M059J (cell line): ENCODE results near the gene MTG1. TPM values are rescaled to one million over a fixed set of nuclear protein-coding genes. Genes with fewer than 3 reads are reported as not detected.
A peak's percentile ranks its signal among the peaks of the same experiment; 100 is the strongest.
"Not testable (repeated sequence)": the region's sequence is repeated elsewhere in the genome, so short reads cannot be mapped to it uniquely, and the experiment has no call there.

Experiments
- DNase-seq: peaks from one replicate; pipeline ENCODE4 v3.0.0-alpha.2; 2012; ENCODE audit warnings: low read depth
- total RNA-seq: library from RNA; depleted of rRNA; stranded (reverse); fragments of >200 nt; shearing (Covaris generic); gene quantifications from 2 replicates; pipeline ENCODE4 v1.2.3, GENCODE V29; 2014

MTG1 gene
- total RNA-seq, 1 experiment from 2014 or later, result 22.4 TPM

- DNase-seq, result peak; percentile 49
These were observed 15.5 kb upstream of the MTG1 start for GRCh38 chr10:133378251-133379096.

- peak; percentile 42 for DNase-seq
These were observed 14.7 kb upstream of the MTG1 start, which contains the start of gene PAOX for GRCh38 chr10:133379152-133379800. TSS of gene PAOX (plus strand) at chr10:133379262. CDS start at chr10:133379317, 55 bp downstream.

GRCh38 chr10:133379801-133380666 lies 13.9 kb upstream of the MTG1 start:
- no peak for DNase-seq

- DNase-seq, result no peak
These were observed 12.9 kb upstream of the MTG1 start for GRCh38 chr10:133381036-133381435.

- no peak for DNase-seq
These were observed 10.4 kb upstream of the MTG1 start for GRCh38 chr10:133383551-133383950.

GRCh38 chr10:133384071-133384470 lies 9.9 kb upstream of the MTG1 start:
- DNase-seq, result no peak

GRCh38 chr10:133385214-133385613 lies 8.7 kb upstream of the MTG1 start:
- DNase-seq, result no peak

GRCh38 chr10:133386951-133387350 lies 7.0 kb upstream of the MTG1 start:
- DNase-seq, result not testable (repeated sequence)

GRCh38 chr10:133388236-133388972 lies 5.6 kb upstream of the MTG1 start:
- no peak for DNase-seq

- no peak for DNase-seq
These were observed 4.8 kb upstream of the MTG1 start for GRCh38 chr10:133388973-133389818.

- no peak for DNase-seq
These were observed 3.2 kb upstream of the MTG1 start for GRCh38 chr10:133390597-133391248.

GRCh38 chr10:133391249-133391635 lies 2.7 kb upstream of the MTG1 start:
- DNase-seq, result no peak

GRCh38 chr10:133391761-133392518 lies 2.0 kb upstream of the MTG1 start:
- DNase-seq, result no peak

GRCh38 chr10:133393401-133394063 lies 425 bp upstream of the MTG1 start:
- no peak for DNase-seq

- no peak for DNase-seq
These were observed 854 bp downstream of the MTG1 start for GRCh38 chr10:133394801-133395221.

- no peak for DNase-seq
These were observed 2.2 kb downstream of the MTG1 start for GRCh38 chr10:133396035-133396624.

GRCh38 chr10:133397938-133398337 lies 4.0 kb downstream of the MTG1 start:
- DNase-seq, result no peak

- DNase-seq, result no peak
These were observed 5.2 kb downstream of the MTG1 start for GRCh38 chr10:133399123-133399601.
